HL-60 (cell line): ENCODE results near the gene RPE65.

Source experiments
- CTCF ChIP-seq: IDR thresholded peaks from one replicate; pipeline ENCODE4 v1.5.1; 2011; ENCODE audit warnings: low read length, control low read depth, inconsistent platforms; ENCODE audit not compliant: insufficient read depth
- GABPA ChIP-seq: IDR thresholded peaks from 2 replicates; pipeline ENCODE4 v1.6.1; 2012; ENCODE audit warnings: low read depth
- TF ChIP-seq, protein P1 (sequence below): IDR thresholded peaks from 2 replicates; pipeline ENCODE4 v1.6.1; 2012; ENCODE audit warnings: low read depth; ENCODE audit not compliant: insufficient replicate concordance

GRCh38 chr1:68459796-68460195 is 10.0 kb upstream of the RPE65 start:
- TF ChIP-seq CTCF = no peak
- TF ChIP-seq, protein P1, sequence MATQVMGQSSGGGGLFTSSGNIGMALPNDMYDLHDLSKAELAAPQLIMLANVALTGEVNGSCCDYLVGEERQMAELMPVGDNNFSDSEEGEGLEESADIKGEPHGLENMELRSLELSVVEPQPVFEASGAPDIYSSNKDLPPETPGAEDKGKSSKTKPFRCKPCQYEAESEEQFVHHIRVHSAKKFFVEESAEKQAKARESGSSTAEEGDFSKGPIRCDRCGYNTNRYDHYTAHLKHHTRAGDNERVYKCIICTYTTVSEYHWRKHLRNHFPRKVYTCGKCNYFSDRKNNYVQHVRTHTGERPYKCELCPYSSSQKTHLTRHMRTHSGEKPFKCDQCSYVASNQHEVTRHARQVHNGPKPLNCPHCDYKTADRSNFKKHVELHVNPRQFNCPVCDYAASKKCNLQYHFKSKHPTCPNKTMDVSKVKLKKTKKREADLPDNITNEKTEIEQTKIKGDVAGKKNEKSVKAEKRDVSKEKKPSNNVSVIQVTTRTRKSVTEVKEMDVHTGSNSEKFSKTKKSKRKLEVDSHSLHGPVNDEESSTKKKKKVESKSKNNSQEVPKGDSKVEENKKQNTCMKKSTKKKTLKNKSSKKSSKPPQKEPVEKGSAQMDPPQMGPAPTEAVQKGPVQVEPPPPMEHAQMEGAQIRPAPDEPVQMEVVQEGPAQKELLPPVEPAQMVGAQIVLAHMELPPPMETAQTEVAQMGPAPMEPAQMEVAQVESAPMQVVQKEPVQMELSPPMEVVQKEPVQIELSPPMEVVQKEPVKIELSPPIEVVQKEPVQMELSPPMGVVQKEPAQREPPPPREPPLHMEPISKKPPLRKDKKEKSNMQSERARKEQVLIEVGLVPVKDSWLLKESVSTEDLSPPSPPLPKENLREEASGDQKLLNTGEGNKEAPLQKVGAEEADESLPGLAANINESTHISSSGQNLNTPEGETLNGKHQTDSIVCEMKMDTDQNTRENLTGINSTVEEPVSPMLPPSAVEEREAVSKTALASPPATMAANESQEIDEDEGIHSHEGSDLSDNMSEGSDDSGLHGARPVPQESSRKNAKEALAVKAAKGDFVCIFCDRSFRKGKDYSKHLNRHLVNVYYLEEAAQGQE = no peak
- no peak for TF ChIP-seq GABPA
